DOHH2 (cell line): ENCODE results near the gene ARMC10.

Experiments used
- CTCF ChIP-seq: fragments of 200-600 bp; sonication (generic); IDR thresholded peaks from one replicate; pipeline ENCODE4 v1.5.1; 2014; ENCODE audit warnings: antibody characterized with exemption, mild to moderate bottlenecking, low read depth, low read length; ENCODE audit not compliant: poor library complexity, severe bottlenecking
- EZH2phosphoT487 ChIP-seq: fragments of 200-600 bp; sonication (generic); IDR thresholded peaks from 2 replicates; pipeline ENCODE4 v1.6.1; 2017; ENCODE audit warnings: borderline replicate concordance, mild to moderate bottlenecking, antibody characterized with exemption, low read length, moderate library complexity, mixed read lengths

- no peak for TF ChIP-seq CTCF
- TF ChIP-seq EZH2phosphoT487, result no peak
These were observed 52.1 kb downstream of the ARMC10 start for GRCh38 chr7:103127006-103127405.
